ENCODE results near the gene CACNA2D2. TPM values are rescaled to one million over a fixed set of nuclear protein-coding genes. Genes with fewer than 3 reads are reported as not detected.

Gene CACNA2D2
- total and polyA plus RNA-seq, 4 donors: 28.2 to 111 (median 69.1) TPM

GRCh38 chr3:50327129-50327528, 176.3 kb downstream of the CACNA2D2 start:
- ATAC-seq (ENCODE audit: insufficient read depth, low FRiP score) (no peak), DNase-seq (no peak)
- Histone ChIP-seq H3K4me3 (peak overlapping the region; percentile 86), H3K27ac (ENCODE audit: low read depth in 1 of 2, low read length in 1 of 2) (peak overlapping the region in 1 of 2 donors; percentile 89), H3K27me3 (ENCODE audit: control insufficient read depth in 3 of 3, insufficient read depth in 3 of 3, low read length in 2 of 3) (no peaks in the 10 kb centered on the region), H3K36me3 (ENCODE audit: control insufficient read depth in 4 of 4, insufficient read depth in 4 of 4, low read length in 4 of 4) (peaks cover 26 to 41% (median 30%) of the 10 kb centered on the region in 4 donors), H3K9me3 (ENCODE audit: control insufficient read depth in 4 of 4, insufficient read depth in 3 of 4, low read length in 3 of 4) (no peaks in the 10 kb centered on the region), H3K9ac (ENCODE audit: insufficient read depth in 1 of 2, low read length in 2 of 2) (peak overlapping the region in 1 of 2 donors; percentile 62), H3K4me1 (ENCODE audit: control insufficient read depth in 5 of 5, insufficient read depth in 5 of 5, low read length in 5 of 5) (peaks cover 2 to 32% (median 12%) of the 10 kb centered on the region in 5 donors)
- no peak for TF ChIP-seq CTCF (IDR thresholded peaks at IDR 0.05; ENCODE audit: control extremely low read depth, extremely low read depth)
- WGBS, 2 donors: 73 to 74% methylated on average over 4 of the region's 4 CpGs

- no peak overlapping the region for H3K9ac ChIP-seq (ENCODE audit: insufficient read depth in 1 of 2, low read length in 2 of 2)
- WGBS, 2 donors: 94% methylated on average over 8 of the region's 8 CpGs
- DNase-seq (no peak), ATAC-seq (ENCODE audit: insufficient read depth, low FRiP score) (no peak)
- H3K9me3 ChIP-seq (ENCODE audit: control insufficient read depth in 4 of 4, insufficient read depth in 3 of 4, low read length in 3 of 4): no peaks in the 10 kb centered on the region
- no peaks in the 10 kb centered on the region for H3K27me3 ChIP-seq (ENCODE audit: control insufficient read depth in 3 of 3, insufficient read depth in 3 of 3, low read length in 2 of 3)
- no peak overlapping the region for H3K4me3 ChIP-seq
- TF ChIP-seq CTCF (IDR thresholded peaks at IDR 0.05; ENCODE audit: control extremely low read depth, extremely low read depth): no peak
- H3K27ac ChIP-seq (ENCODE audit: low read depth in 1 of 2, low read length in 1 of 2): no peak overlapping the region
- H3K4me1 ChIP-seq (ENCODE audit: control insufficient read depth in 5 of 5, insufficient read depth in 5 of 5, low read length in 5 of 5): peaks cover 2 to 36% (median 13%) of the 10 kb centered on the region in 5 donors
- peaks cover 17 to 31% (median 21%) of the 10 kb centered on the region in 4 donors for H3K36me3 ChIP-seq (ENCODE audit: control insufficient read depth in 4 of 4, insufficient read depth in 4 of 4, low read length in 4 of 4)
Measured at GRCh38 chr3:50326182-50326541, 177.3 kb downstream of the CACNA2D2 start.

- Histone ChIP-seq H3K27ac (ENCODE audit: low read depth in 1 of 2, low read length in 1 of 2) (no peak overlapping the region), H3K9me3 (ENCODE audit: control insufficient read depth in 4 of 4, insufficient read depth in 3 of 4, low read length in 3 of 4) (no peaks in the 10 kb centered on the region), H3K4me3 (no peak overlapping the region), H3K4me1 (ENCODE audit: control insufficient read depth in 5 of 5, insufficient read depth in 5 of 5, low read length in 5 of 5) (peaks cover 2 to 36% (median 13%) of the 10 kb centered on the region in 5 donors), H3K9ac (ENCODE audit: insufficient read depth in 1 of 2, low read length in 2 of 2) (no peak overlapping the region), H3K27me3 (ENCODE audit: control insufficient read depth in 3 of 3, insufficient read depth in 3 of 3, low read length in 2 of 3) (no peaks in the 10 kb centered on the region), H3K36me3 (ENCODE audit: control insufficient read depth in 4 of 4, insufficient read depth in 4 of 4, low read length in 4 of 4) (peaks cover 12 to 26% (median 16%) of the 10 kb centered on the region in 4 donors)
- DNase-seq (no peak), ATAC-seq (ENCODE audit: insufficient read depth, low FRiP score) (no peak)
- 83% methylated on average over 11 of the region's 11 CpGs for WGBS, 2 donors
- TF ChIP-seq CTCF (IDR thresholded peaks at IDR 0.05; ENCODE audit: control extremely low read depth, extremely low read depth): no peak
Measured at GRCh38 chr3:50325497-50326181, 177.8 kb downstream of the CACNA2D2 start.

Measured in lung (tissue), 12 donors.